K562 (cell line): ENCODE data around the gene PUS10. TPM values are rescaled to one million over a fixed set of nuclear protein-coding genes. Genes with fewer than 3 reads are reported as not detected.

Experiments
- ATAC-seq: fragments of 200-7000 bp; cut with Tn5 transposase; 3 replicates; pipeline ENCODE4 v1.9.1; 2020; ENCODE audit warnings: moderate library complexity
- BruUV-seq: library from RNA; stranded (reverse); fragments of 400-500 nt; replicated peaks from 2 replicates; lab custom pipeline; 2021; lab: Mats Ljungman, UMichigan
- CTCF ChIA-PET: fragments of 300-600 bp; formaldehyde crosslinking; extraction: SDS; loops from one replicate; lab custom pipeline; 2021; ENCODE audit warnings: low intra/inter-chr PET ratio; lab: Yijun Ruan, JAX
- POLR2A ChIA-PET: fragments of 300-600, 350-650 bp; sonication (Branson Sonifier 250); formaldehyde crosslinking; extraction: SDS; loops from one replicate; lab custom pipeline; 2021; ENCODE audit warnings: antibody characterized with exemption, inconsistent platforms; lab: Yijun Ruan, JAX
- DNase-seq, 4 experiments: peaks; one replicate each; pipeline versions ENCODE4 v3.0.0 to v3.0.0-alpha.2; 2011 to 2018; ENCODE audit warnings: low spot score in 3 of 4, mixed read lengths in 3 of 4; ENCODE audit errors: extremely low read depth in 1 of 4
- FAIRE-seq: peaks from 2 replicates; lab custom pipeline; 2011; peaks lifted over from hg19 to GRCh38; lab: Jason Lieb, UNC
- H2AFZ ChIP-seq: 2 replicates; pipeline ENCODE4 v1.6.0; 2011; ENCODE audit warnings: low read depth, low read length, control low read depth, inconsistent platforms
- H3K27ac ChIP-seq: fragments of 200-600 bp; 3 replicates; pipeline ENCODE4 v1.8.0; 2011; ENCODE audit warnings: low read depth, mild to moderate bottlenecking, control low read depth, inconsistent platforms, low read length, moderate library complexity, mixed read lengths; ENCODE audit errors: extremely low read depth
- H3K27me3 ChIP-seq, 2 experiments: fragments of 300-600 bp in 1 of 2; 2 replicates in 1 of 2; 3 replicates in 1 of 2; pipeline versions ENCODE4 v1.6.0 to v1.8.0; 2011; ENCODE audit warnings: inconsistent platforms in 2 of 2, low read length in 2 of 2, mild to moderate bottlenecking in 1 of 2, mixed read lengths in 1 of 2, moderate library complexity in 1 of 2; ENCODE audit not compliant: control insufficient read depth in 2 of 2, insufficient read depth in 2 of 2
- H3K36me3 ChIP-seq: fragments of 300-600 bp; 3 replicates; pipeline ENCODE4 v1.8.0; 2011; ENCODE audit warnings: mild to moderate bottlenecking, low read length, inconsistent platforms; ENCODE audit not compliant: control insufficient read depth, insufficient read depth
- H3K4me1 ChIP-seq, 2 experiments: fragments of 200-600 bp in 1 of 2; replicated peaks in 1 of 2; 2 replicates in 1 of 2; 3 replicates in 1 of 2; pipeline versions ENCODE4 v1.5.1 to v1.8.0; 2011; ENCODE audit warnings: inconsistent platforms in 2 of 2, low read length in 2 of 2, mild to moderate bottlenecking in 1 of 2, mixed read lengths in 1 of 2, moderate library complexity in 1 of 2; ENCODE audit not compliant: control insufficient read depth in 2 of 2, insufficient read depth in 2 of 2
- H3K4me2 ChIP-seq: 2 replicates; pipeline ENCODE4 v1.6.1; 2011; ENCODE audit warnings: low read length, control low read depth, inconsistent platforms, mixed read lengths; ENCODE audit not compliant: insufficient read depth
- H3K4me3 ChIP-seq: fragments of 200-600 bp; sonication (generic), shearing (Covaris generic); 2 replicates; pipeline ENCODE4 v1.5.1; 2016; ENCODE audit warnings: control low read depth, inconsistent platforms
- H3K79me2 ChIP-seq: fragments of 200-600 bp; 3 replicates; pipeline ENCODE4 v1.8.0; 2011; ENCODE audit warnings: low read length, inconsistent platforms; ENCODE audit not compliant: control insufficient read depth, insufficient read depth
- H3K9ac ChIP-seq, 2 experiments: 2 replicates each; pipeline versions ENCODE4 v1.6.0 to v1.6.1; 2011; ENCODE audit warnings: low read depth in 2 of 2, low read length in 2 of 2, control low read depth in 1 of 2, inconsistent platforms in 1 of 2, mild to moderate bottlenecking in 1 of 2, mixed read lengths in 1 of 2; ENCODE audit not compliant: insufficient read depth in 1 of 2
- H3K9me1 ChIP-seq: one replicate; pipeline ENCODE4 v1.6.0; 2011; ENCODE audit warnings: inconsistent platforms, mild to moderate bottlenecking, low read length, moderate library complexity; ENCODE audit not compliant: control insufficient read depth, insufficient read depth
- H3K9me3 ChIP-seq: replicated peaks from 2 replicates; pipeline ENCODE4 v1.5.1; 2011; ENCODE audit warnings: low read depth, low read length, inconsistent platforms; ENCODE audit not compliant: control insufficient read depth, insufficient read depth
- H4K20me1 ChIP-seq: replicated peaks from 2 replicates; pipeline ENCODE4 v1.6.1; 2011; ENCODE audit warnings: low read length, inconsistent platforms, mixed read lengths; ENCODE audit not compliant: control insufficient read depth, insufficient read depth
- COPS2 ChIP-seq: fragments of 450-650 bp; conservative IDR thresholded peaks from 2 replicates; pipeline ENCODE4 v1.6.1; 2016; ENCODE audit warnings: mild to moderate bottlenecking, moderate library complexity
- NBN ChIP-seq: fragments of 450-650 bp; IDR thresholded peaks from 2 replicates; pipeline ENCODE4 v1.6.1; 2016; ENCODE audit warnings: low read depth, mild to moderate bottlenecking
- NFE2 ChIP-seq: IDR thresholded peaks from 2 replicates; pipeline ENCODE4 v1.6.1; 2014; ENCODE audit warnings: antibody characterized with exemption, low read depth
- RBM14 ChIP-seq: fragments of 200-400 bp; formaldehyde crosslinking; IDR thresholded peaks from 2 replicates; pipeline ENCODE4 v1.6.1; 2018; ENCODE audit warnings: low read depth, mild to moderate bottlenecking, low read length, moderate library complexity, borderline replicate concordance; ENCODE audit not compliant: insufficient read depth
- TAF7 ChIP-seq: fragments of 450-650 bp; IDR thresholded peaks from 2 replicates; pipeline ENCODE4 v1.6.1; 2016; ENCODE audit warnings: missing genetic modification characterization, missing compliant biosample characterization
- ZNF551 ChIP-seq: fragments of 250-450 bp; sonication (Bioruptor Pico); IDR thresholded peaks from 2 replicates; pipeline ENCODE4 v1.5.0; 2021; ENCODE audit warnings: mild to moderate bottlenecking, moderate library complexity
- in situ Hi-C: fragments of 300-500 bp; cut with MboI; formaldehyde crosslinking; loops from 4 replicates; pipeline ENCODE4 v1.15.0; 2018; ENCODE audit warnings: inconsistent platforms, mixed read lengths
- intact Hi-C: fragments of 100-400 bp; cut with micrococcal nuclease; formaldehyde crosslinking; loops from 2 replicates; pipeline ENCODE4 v1.14.2; 2022
- polyA plus RNA-seq, 8 experiments: library from polyadenylated mRNA; depleted of rRNA in 4 of 8; stranded (reverse) in 5 of 8; unstranded in 3 of 8; fragments of >200 nt; fragmentation: Nextera tagmentation in 2 of 8; fragmentation: Illumina TruSeq in 1 of 8; extraction: Ambion mirVana in 2 of 8; extraction: Trizol in 1 of 8; gene quantifications; 2 replicates each; pipeline versions ENCODE4 v1.2.1 to v1.2.3, GENCODE V29; 2011 to 2014; ENCODE audit warnings: inconsistent platforms in 1 of 8, missing spikeins in 1 of 8
- total RNA-seq, 7 experiments: library from RNA; depleted of rRNA in 6 of 7; stranded (reverse); fragments of >200 nt in 6 of 7; fragmentation: Illumina TruSeq in 2 of 7; extraction: Trizol in 2 of 7; gene quantifications; 2 replicates each; pipeline versions ENCODE4 v1.2.1 to v1.2.3, GENCODE V29; 2011 to 2021; ENCODE audit warnings: low replicate concordance in 1 of 7
- TF ChIP-seq, protein P1 (sequence below): fragments of 450-650 bp; IDR thresholded peaks from 2 replicates; pipeline ENCODE4 v1.6.1; 2016; ENCODE audit warnings: low read depth
- TF ChIP-seq, protein P2 (sequence below): sonication (generic); formaldehyde crosslinking; IDR thresholded peaks from 2 replicates; pipeline ENCODE4 v1.8.1; 2023; ENCODE audit warnings: mild to moderate bottlenecking, missing genetic modification reagents
- TF ChIP-seq, protein P3 (sequence below): fragments of 450-650 bp; formaldehyde crosslinking; IDR thresholded peaks from 2 replicates; pipeline ENCODE4 v1.4.0; 2022; ENCODE audit warnings: missing genetic modification characterization

PUS10 gene
- total and polyA plus RNA-seq, 9 of the 15 experiments (the other 6 are each of a cell fraction or from before 2014, with no cell fraction given): 5.0 to 10.7 (median 7.6) TPM

DNA sequence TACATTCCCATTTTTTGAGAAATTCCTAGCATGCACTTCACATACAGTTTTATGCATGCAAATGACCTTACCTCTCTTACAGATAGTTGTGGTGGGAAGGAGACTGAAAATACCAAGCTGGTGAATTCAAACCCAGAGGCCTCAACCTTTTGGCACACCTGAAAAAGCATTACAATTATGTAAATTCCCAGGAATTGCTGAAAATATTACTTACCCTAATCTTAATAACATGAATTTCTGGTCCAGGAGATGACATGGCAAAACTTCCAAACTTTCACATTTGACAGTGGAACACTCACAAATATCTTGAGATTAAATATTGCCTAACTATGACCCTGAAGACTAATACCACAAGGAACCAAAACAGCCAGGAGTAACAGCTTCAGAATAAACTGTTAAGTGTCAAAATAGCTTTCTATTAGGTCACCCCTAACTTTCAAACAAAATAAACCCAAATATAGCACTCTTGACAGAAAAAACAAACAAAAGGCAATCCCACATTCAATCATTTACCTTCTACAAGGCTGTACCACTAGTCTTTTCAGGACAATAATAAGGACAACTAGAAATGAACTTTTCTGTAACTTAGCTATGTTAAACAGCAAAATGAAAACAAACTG is 11.5 kb downstream of the PUS10 start:
- Histone ChIP-seq H3K9me3 (no peaks in the 10 kb centered on the region), H4K20me1 (no peaks in the 10 kb centered on the region), H3K9ac (no peak overlapping the region), H3K4me2 (no peak overlapping the region), H3K4me3 (no peak overlapping the region), H2AFZ (no peak overlapping the region), H3K27me3 (no peaks in the 10 kb centered on the region), H3K79me2 (no peaks in the 10 kb centered on the region), H3K27ac (no peak overlapping the region), H3K4me1 (no peaks in the 10 kb centered on the region; a peak in 1 of 5 replicates), H3K9me1 (no peaks in the 10 kb centered on the region), H3K36me3 (peaks cover 3% of the 10 kb centered on the region; the same call in 1 of the 3 replicates)
- intact Hi-C loops: no loop called here
- in situ Hi-C loops: no loop called here
- BruUV-seq: no TSS peak
- no peak for FAIRE-seq
- no peak for ATAC-seq
- DNase-seq: no peak
- POLR2A ChIA-PET: interaction anchor here (1.1 kb wide), 1 partner anchor 10 kb away, joined by 3 read pairs; no protein-coding TSS in a partner anchor
- CTCF ChIA-PET: no interaction called here
- TF ChIP-seq TAF7 (tag) (no peak), NFE2 (no peak), RBM14 (no peak), COPS2 (no peak), ZNF551 (no peak), NBN (no peak)
- TF ChIP-seq, protein P1, sequence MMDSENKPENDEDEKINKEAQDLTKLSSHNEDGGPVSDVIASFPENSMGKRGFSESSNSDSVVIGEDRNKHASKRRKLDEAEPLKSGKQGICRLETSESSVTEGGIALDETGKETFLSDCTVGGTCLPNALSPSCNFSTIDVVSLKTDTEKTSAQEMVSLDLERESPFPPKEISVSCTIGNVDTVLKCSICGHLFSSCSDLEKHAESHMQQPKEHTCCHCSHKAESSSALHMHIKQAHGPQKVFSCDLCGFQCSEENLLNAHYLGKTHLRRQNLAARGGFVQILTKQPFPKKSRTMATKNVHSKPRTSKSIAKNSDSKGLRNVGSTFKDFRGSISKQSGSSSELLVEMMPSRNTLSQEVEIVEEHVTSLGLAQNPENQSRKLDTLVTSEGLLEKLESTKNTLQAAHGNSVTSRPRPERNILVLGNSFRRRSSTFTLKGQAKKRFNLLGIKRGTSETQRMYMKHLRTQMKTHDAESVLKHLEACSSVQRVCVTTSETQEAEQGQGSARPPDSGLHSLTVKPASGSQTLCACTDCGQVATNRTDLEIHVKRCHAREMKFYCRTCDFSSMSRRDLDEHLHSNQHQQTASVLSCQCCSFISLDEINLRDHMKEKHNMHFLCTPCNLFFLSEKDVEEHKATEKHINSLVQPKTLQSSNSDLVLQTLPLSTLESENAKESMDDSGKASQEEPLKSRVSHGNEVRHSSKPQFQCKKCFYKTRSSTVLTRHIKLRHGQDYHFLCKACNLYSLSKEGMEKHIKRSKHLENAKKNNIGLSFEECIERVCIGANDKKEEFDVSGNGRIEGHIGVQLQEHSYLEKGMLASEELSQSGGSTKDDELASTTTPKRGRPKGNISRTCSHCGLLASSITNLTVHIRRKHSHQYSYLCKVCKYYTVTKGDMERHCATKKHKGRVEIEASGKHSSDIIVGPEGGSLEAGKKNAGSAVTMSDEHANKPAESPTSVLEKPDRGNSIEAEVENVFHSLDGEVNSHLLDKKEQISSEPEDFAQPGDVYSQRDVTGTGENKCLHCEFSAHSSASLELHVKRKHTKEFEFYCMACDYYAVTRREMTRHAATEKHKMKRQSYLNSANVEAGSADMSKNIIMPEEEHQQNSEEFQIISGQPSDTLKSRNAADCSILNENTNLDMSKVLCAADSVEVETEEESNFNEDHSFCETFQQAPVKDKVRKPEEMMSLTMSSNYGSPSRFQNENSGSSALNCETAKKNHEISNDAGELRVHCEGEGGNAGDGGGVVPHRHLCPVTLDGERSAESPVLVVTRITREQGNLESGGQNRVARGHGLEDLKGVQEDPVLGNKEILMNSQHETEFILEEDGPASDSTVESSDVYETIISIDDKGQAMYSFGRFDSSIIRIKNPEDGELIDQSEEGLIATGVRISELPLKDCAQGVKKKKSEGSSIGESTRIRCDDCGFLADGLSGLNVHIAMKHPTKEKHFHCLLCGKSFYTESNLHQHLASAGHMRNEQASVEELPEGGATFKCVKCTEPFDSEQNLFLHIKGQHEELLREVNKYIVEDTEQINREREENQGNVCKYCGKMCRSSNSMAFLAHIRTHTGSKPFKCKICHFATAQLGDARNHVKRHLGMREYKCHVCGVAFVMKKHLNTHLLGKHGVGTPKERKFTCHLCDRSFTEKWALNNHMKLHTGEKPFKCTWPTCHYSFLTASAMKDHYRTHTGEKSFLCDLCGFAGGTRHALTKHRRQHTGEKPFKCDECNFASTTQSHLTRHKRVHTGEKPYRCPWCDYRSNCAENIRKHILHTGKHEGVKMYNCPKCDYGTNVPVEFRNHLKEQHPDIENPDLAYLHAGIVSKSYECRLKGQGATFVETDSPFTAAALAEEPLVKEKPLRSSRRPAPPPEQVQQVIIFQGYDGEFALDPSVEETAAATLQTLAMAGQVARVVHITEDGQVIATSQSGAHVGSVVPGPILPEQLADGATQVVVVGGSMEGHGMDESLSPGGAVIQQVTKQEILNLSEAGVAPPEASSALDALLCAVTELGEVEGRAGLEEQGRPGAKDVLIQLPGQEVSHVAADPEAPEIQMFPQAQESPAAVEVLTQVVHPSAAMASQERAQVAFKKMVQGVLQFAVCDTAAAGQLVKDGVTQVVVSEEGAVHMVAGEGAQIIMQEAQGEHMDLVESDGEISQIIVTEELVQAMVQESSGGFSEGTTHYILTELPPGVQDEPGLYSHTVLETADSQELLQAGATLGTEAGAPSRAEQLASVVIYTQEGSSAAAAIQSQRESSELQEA: no peak
- TF ChIP-seq, protein P2, sequence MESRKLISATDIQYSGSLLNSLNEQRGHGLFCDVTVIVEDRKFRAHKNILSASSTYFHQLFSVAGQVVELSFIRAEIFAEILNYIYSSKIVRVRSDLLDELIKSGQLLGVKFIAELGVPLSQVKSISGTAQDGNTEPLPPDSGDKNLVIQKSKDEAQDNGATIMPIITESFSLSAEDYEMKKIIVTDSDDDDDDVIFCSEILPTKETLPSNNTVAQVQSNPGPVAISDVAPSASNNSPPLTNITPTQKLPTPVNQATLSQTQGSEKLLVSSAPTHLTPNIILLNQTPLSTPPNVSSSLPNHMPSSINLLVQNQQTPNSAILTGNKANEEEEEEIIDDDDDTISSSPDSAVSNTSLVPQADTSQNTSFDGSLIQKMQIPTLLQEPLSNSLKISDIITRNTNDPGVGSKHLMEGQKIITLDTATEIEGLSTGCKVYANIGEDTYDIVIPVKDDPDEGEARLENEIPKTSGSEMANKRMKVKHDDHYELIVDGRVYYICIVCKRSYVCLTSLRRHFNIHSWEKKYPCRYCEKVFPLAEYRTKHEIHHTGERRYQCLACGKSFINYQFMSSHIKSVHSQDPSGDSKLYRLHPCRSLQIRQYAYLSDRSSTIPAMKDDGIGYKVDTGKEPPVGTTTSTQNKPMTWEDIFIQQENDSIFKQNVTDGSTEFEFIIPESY: no peak
- TF ChIP-seq, protein P3, sequence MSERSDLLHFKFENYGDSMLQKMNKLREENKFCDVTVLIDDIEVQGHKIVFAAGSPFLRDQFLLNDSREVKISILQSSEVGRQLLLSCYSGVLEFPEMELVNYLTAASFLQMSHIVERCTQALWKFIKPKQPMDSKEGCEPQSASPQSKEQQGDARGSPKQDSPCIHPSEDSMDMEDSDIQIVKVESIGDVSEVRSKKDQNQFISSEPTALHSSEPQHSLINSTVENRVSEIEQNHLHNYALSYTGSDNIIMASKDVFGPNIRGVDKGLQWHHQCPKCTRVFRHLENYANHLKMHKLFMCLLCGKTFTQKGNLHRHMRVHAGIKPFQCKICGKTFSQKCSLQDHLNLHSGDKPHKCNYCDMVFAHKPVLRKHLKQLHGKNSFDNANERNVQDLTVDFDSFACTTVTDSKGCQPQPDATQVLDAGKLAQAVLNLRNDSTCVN: no peak
